ENCODE data around the gene MTG1. TPM values are rescaled to one million over a fixed set of nuclear protein-coding genes. Genes with fewer than 3 reads are reported as not detected.
"Not testable (repeated sequence)": the region's sequence is repeated elsewhere in the genome, so short reads cannot be mapped to it uniquely, and the experiment has no call there.

The MTG1 gene
- total and polyA plus RNA-seq, 2 donors (not counting 1 experiment from before 2014, with no cell fraction given) = 23.9 to 25.3 TPM

DNA sequence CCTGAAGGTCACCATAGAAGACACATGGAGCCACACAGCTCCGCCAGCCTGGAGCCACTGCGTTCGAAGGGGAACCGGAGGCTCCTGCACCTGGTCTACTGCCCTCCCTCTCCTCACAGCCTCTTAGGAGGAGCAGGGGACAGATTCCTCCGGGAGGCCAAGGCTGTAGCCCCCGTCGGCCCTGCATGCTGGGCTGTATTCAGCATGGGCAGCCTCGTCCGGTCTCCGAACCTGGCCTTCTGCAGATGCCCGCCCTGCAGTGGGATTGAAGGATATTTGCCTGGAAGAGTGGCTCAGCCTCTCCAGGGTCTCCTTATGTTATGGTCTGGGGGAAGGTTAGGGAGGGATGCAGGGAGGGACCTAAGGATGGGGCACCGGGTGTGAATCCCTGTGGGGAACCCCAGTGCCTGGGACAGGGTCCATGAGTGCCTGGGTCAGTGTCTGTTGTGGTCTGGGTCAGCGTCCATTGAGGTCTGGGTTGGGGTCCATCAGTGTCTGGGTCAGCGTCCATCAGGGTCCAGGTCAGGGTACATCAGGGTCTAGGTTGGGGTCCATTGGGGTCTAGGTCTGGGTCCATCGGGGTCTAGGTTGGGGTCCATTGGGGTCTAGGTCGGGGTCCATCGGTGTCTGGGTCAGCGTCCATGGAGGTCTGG lies 46.8 kb downstream of the MTG1 start:
- no peaks in the 10 kb centered on the region for H3K79me2 ChIP-seq (ENCODE audit: control insufficient read depth, insufficient read depth, low read length)
- H3K9ac ChIP-seq (ENCODE audit: insufficient read depth, low read length) = no peak overlapping the region
- H3K4me3 ChIP-seq (replicated peaks in 1 of 4; ENCODE audit: control extremely low read depth in 1 of 4, insufficient read depth in 1 of 4, low read depth in 3 of 4, low read length in 4 of 4) = no peak overlapping the region
- H3K36me3 ChIP-seq (ENCODE audit: control insufficient read depth, insufficient read depth, low read length) = no peaks in the 10 kb centered on the region
- no peaks in the 10 kb centered on the region for H3K27me3 ChIP-seq (ENCODE audit: control insufficient read depth, insufficient read depth, low read length)
- no peaks in the 10 kb centered on the region for H3K4me1 ChIP-seq (ENCODE audit: control insufficient read depth, extremely low read depth, insufficient read depth, low read length)
- H2AFZ ChIP-seq (ENCODE audit: low read length) = no peak overlapping the region
- H4K20me1 ChIP-seq (ENCODE audit: control insufficient read depth, extremely low read depth, insufficient read depth, low read length) = no peaks in the 10 kb centered on the region
- no peak for TF ChIP-seq EZH2 (IDR thresholded peaks at IDR 0.05; ENCODE audit: low read length, missing control alignments)
- TF ChIP-seq, protein P1, sequence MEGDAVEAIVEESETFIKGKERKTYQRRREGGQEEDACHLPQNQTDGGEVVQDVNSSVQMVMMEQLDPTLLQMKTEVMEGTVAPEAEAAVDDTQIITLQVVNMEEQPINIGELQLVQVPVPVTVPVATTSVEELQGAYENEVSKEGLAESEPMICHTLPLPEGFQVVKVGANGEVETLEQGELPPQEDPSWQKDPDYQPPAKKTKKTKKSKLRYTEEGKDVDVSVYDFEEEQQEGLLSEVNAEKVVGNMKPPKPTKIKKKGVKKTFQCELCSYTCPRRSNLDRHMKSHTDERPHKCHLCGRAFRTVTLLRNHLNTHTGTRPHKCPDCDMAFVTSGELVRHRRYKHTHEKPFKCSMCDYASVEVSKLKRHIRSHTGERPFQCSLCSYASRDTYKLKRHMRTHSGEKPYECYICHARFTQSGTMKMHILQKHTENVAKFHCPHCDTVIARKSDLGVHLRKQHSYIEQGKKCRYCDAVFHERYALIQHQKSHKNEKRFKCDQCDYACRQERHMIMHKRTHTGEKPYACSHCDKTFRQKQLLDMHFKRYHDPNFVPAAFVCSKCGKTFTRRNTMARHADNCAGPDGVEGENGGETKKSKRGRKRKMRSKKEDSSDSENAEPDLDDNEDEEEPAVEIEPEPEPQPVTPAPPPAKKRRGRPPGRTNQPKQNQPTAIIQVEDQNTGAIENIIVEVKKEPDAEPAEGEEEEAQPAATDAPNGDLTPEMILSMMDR (conservative IDR thresholded peaks at IDR 0.05 in 1 of 2, IDR thresholded peaks at IDR 0.05 in 1 of 2; ENCODE audit: low read depth in 1 of 2, low read length in 2 of 2) = no peak
- H3K27ac ChIP-seq (ENCODE audit: insufficient read depth, low read length) = no peak overlapping the region
- H3K4me2 ChIP-seq (ENCODE audit: extremely low read depth, insufficient read depth, low read length) = no peak overlapping the region
- no peak for DNase-seq (ENCODE audit: low read depth in 2 of 2)
- H3K9me3 ChIP-seq (ENCODE audit: control insufficient read depth, insufficient read depth, low read depth, low read length) = no peaks in the 10 kb centered on the region

DNA sequence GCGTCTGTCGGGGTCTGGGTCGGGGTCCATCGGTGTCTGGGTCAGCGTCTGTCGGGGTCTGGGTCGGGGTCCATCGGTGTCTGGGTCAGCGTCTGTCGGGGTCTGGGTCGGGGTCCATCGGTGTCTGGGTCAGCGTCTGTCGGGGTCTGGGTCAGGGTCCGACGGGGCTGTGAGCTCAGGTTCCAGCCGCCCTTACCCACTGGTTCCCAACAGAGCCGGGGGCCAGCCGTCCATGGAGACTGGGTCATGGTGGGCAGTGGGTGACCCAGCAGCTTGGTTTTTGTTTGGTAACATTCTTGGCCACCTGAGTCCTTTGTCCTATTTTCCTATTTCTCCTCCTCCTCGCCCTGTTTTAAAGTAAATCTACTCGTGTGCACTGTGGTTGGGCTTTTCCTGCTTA lies 47.4 kb downstream of the MTG1 start:
- not testable (repeated sequence) for H3K27ac ChIP-seq (ENCODE audit: insufficient read depth, low read length); H3K4me3 ChIP-seq (replicated peaks in 1 of 4; ENCODE audit: control extremely low read depth in 1 of 4, insufficient read depth in 1 of 4, low read depth in 3 of 4, low read length in 4 of 4); H4K20me1 ChIP-seq (ENCODE audit: control insufficient read depth, extremely low read depth, insufficient read depth, low read length); DNase-seq (ENCODE audit: low read depth in 2 of 2); H3K36me3 ChIP-seq (ENCODE audit: control insufficient read depth, insufficient read depth, low read length); H3K4me2 ChIP-seq (ENCODE audit: extremely low read depth, insufficient read depth, low read length); H3K9me3 ChIP-seq (ENCODE audit: control insufficient read depth, insufficient read depth, low read depth, low read length); H3K4me1 ChIP-seq (ENCODE audit: control insufficient read depth, extremely low read depth, insufficient read depth, low read length); H2AFZ ChIP-seq (ENCODE audit: low read length); H3K9ac ChIP-seq (ENCODE audit: insufficient read depth, low read length); H3K79me2 ChIP-seq (ENCODE audit: control insufficient read depth, insufficient read depth, low read length); H3K27me3 ChIP-seq (ENCODE audit: control insufficient read depth, insufficient read depth, low read length)

DNA sequence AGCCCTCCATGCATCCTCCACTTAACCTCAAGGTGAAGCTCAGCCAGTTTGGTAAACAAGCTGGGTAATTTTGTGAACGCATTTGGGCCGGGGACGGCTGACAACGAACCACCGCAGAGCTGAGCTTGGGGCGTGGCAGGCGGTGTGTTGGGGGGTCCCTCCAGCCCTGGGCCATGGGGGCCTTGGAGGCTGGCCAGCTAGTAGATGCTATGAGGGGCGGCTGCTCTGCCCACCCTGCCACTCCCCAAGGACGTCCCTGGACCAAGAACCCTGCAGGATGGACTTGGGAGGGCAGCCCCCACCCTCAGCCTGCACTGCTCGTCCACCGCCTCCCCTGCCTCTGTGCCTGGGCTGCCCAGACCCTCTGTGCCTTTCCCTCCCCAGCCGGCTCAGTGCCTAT lies 47.8 kb downstream of the MTG1 start:
- Histone ChIP-seq H3K4me2 (ENCODE audit: extremely low read depth, insufficient read depth, low read length) (no peak overlapping the region), H3K4me1 (ENCODE audit: control insufficient read depth, extremely low read depth, insufficient read depth, low read length) (no peaks in the 10 kb centered on the region), H3K79me2 (ENCODE audit: control insufficient read depth, insufficient read depth, low read length) (no peaks in the 10 kb centered on the region), H3K27me3 (ENCODE audit: control insufficient read depth, insufficient read depth, low read length) (no peaks in the 10 kb centered on the region), H3K4me3 (replicated peaks in 1 of 4; ENCODE audit: control extremely low read depth in 1 of 4, insufficient read depth in 1 of 4, low read depth in 3 of 4, low read length in 4 of 4) (no peak overlapping the region), H3K36me3 (ENCODE audit: control insufficient read depth, insufficient read depth, low read length) (no peaks in the 10 kb centered on the region), H3K9ac (ENCODE audit: insufficient read depth, low read length) (no peak overlapping the region), H2AFZ (ENCODE audit: low read length) (no peak overlapping the region), H4K20me1 (ENCODE audit: control insufficient read depth, extremely low read depth, insufficient read depth, low read length) (no peaks in the 10 kb centered on the region), H3K9me3 (ENCODE audit: control insufficient read depth, insufficient read depth, low read depth, low read length) (no peaks in the 10 kb centered on the region), H3K27ac (ENCODE audit: insufficient read depth, low read length) (no peak overlapping the region)
- no peak for TF ChIP-seq EZH2 (IDR thresholded peaks at IDR 0.05; ENCODE audit: low read length, missing control alignments)
- TF ChIP-seq, protein P1 (conservative IDR thresholded peaks at IDR 0.05 in 1 of 2, IDR thresholded peaks at IDR 0.05 in 1 of 2; ENCODE audit: low read depth in 1 of 2, low read length in 2 of 2) = no peak
- DNase-seq (ENCODE audit: low read depth in 2 of 2) = no peak

All from fibroblast of lung (primary cell).